IMR-90 (cell line): ENCODE data around the gene CAPN5. TPM values are rescaled to one million over a fixed set of nuclear protein-coding genes. Genes with fewer than 3 reads are reported as not detected.

ENCODE experiments used
- ATAC-seq: fragments of 200-7000 bp; cut with Tn5 transposase; 2 replicates; pipeline ENCODE4 v1.9.1; 2020; ENCODE audit warnings: low read depth, mild to moderate bottlenecking, moderate library complexity
- BruUV-seq: library from RNA; stranded (reverse); fragments of 400-500 nt; replicated peaks from 2 replicates; lab custom pipeline; 2021; lab: Mats Ljungman, UMichigan
- CTCF ChIA-PET: fragments of 300-600 bp; formaldehyde crosslinking; extraction: SDS; loops from one replicate; lab custom pipeline; 2021; ENCODE audit warnings: antibody characterized with exemption; lab: Yijun Ruan, JAX
- POLR2A ChIA-PET: fragments of 300-600 bp; sonication (Branson Sonifier 250); formaldehyde crosslinking; loops from one replicate; lab custom pipeline; 2022; ENCODE audit warnings: antibody characterized with exemption; ENCODE audit not compliant: unreplicated experiment; lab: Charles Lee
- DNase-seq: peaks from one replicate; pipeline ENCODE4 v3.0.0; 2013
- H2AFZ ChIP-seq: replicated peaks from 2 replicates; pipeline ENCODE3; 2013; ENCODE audit warnings: low read length, mild to moderate bottlenecking; ENCODE audit not compliant: poor library complexity
- H2AK5ac ChIP-seq: 2 replicates; pipeline ENCODE4 v1.6.1; 2013; ENCODE audit warnings: low read depth, low read length, inconsistent platforms
- H2AK9ac ChIP-seq: replicated peaks from 2 replicates; pipeline ENCODE3; 2013; ENCODE audit warnings: mild to moderate bottlenecking, low read depth, low read length, moderate library complexity; ENCODE audit not compliant: poor library complexity
- H2BK120ac ChIP-seq: 2 replicates; pipeline ENCODE4 v1.6.1; 2013; ENCODE audit warnings: low read depth, low read length, inconsistent platforms
- H2BK15ac ChIP-seq: 3 replicates; pipeline ENCODE4 v1.6.1; 2013; ENCODE audit warnings: low read depth, low read length, inconsistent platforms
- H2BK20ac ChIP-seq: 2 replicates; pipeline ENCODE4 v1.6.1; 2013; ENCODE audit warnings: low read depth, mild to moderate bottlenecking, inconsistent platforms, low read length, moderate library complexity
- H2BK5ac ChIP-seq: 2 replicates; pipeline ENCODE4 v1.6.1; 2013; ENCODE audit warnings: mild to moderate bottlenecking, low read depth, low read length, inconsistent platforms; ENCODE audit not compliant: poor library complexity, severe bottlenecking
- H3K14ac ChIP-seq: replicated peaks from 2 replicates; pipeline ENCODE4 v1.6.1; 2013; ENCODE audit warnings: low read depth, low read length, inconsistent platforms
- H3K18ac ChIP-seq: 2 replicates; pipeline ENCODE4 v1.6.1; 2013; ENCODE audit warnings: low read depth, low read length, control low read depth
- H3K23ac ChIP-seq: 2 replicates; pipeline ENCODE4 v1.6.1; 2013; ENCODE audit warnings: low read depth, low read length, inconsistent platforms
- H3K27ac ChIP-seq: 2 replicates; pipeline ENCODE4 v1.5.1; 2013; ENCODE audit warnings: mild to moderate bottlenecking, control low read depth, low read length; ENCODE audit not compliant: insufficient read depth
- H3K27me3 ChIP-seq: 2 replicates; pipeline ENCODE4 v1.6.1; 2013; ENCODE audit warnings: low read length; ENCODE audit not compliant: control insufficient read depth, insufficient read depth
- H3K36me3 ChIP-seq: 2 replicates; pipeline ENCODE4 v1.6.1; 2013; ENCODE audit warnings: low read length, mixed read lengths; ENCODE audit not compliant: control insufficient read depth, insufficient read depth
- H3K4ac ChIP-seq: 2 replicates; pipeline ENCODE4 v1.6.1; 2013; ENCODE audit warnings: low read depth, low read length, inconsistent platforms
- H3K4me1 ChIP-seq: 2 replicates; pipeline ENCODE4 v1.6.1; 2013; ENCODE audit warnings: low read length, mixed read lengths; ENCODE audit not compliant: control insufficient read depth, insufficient read depth
- H3K4me2 ChIP-seq: 2 replicates; pipeline ENCODE4 v1.6.1; 2013; ENCODE audit warnings: low read depth, mild to moderate bottlenecking, control low read depth, low read length, moderate library complexity
- H3K4me3 ChIP-seq: 2 replicates; pipeline ENCODE4 v1.5.1; 2013; ENCODE audit warnings: low read depth, mild to moderate bottlenecking, control low read depth, low read length, moderate library complexity; ENCODE audit not compliant: insufficient read depth
- H3K56ac ChIP-seq: 2 replicates; pipeline ENCODE4 v1.6.1; 2013; ENCODE audit warnings: low read length, inconsistent platforms; ENCODE audit not compliant: insufficient read depth; ENCODE audit errors: extremely low read depth
- H3K79me1 ChIP-seq, 2 experiments: 2 replicates each; pipeline ENCODE4 v1.6.1; 2013; ENCODE audit warnings: low read length in 2 of 2, inconsistent platforms in 1 of 2, low read depth in 1 of 2
- H3K9ac ChIP-seq: 2 replicates; pipeline ENCODE4 v1.6.1; 2013; ENCODE audit warnings: low read depth, low read length, control low read depth
- H3K9me1 ChIP-seq: 2 replicates; pipeline ENCODE4 v1.6.1; 2013; ENCODE audit warnings: low read length, inconsistent platforms; ENCODE audit not compliant: insufficient read depth
- H3K9me3 ChIP-seq: 2 replicates; pipeline ENCODE4 v1.6.1; 2013; ENCODE audit warnings: low read length; ENCODE audit not compliant: control insufficient read depth, insufficient read depth
- H4K20me1 ChIP-seq: 2 replicates; pipeline ENCODE4 v1.6.1; 2013; ENCODE audit warnings: low read length, inconsistent platforms; ENCODE audit not compliant: insufficient read depth
- H4K5ac ChIP-seq: 2 replicates; pipeline ENCODE4 v1.6.1; 2013; ENCODE audit warnings: mild to moderate bottlenecking, low read depth, low read length, control low read depth
- H4K8ac ChIP-seq, 2 experiments: 2 replicates each; pipeline ENCODE4 v1.6.1; 2013; ENCODE audit warnings: low read depth in 2 of 2, low read length in 2 of 2, control low read depth in 1 of 2, inconsistent platforms in 1 of 2
- H4K91ac ChIP-seq: 2 replicates; pipeline ENCODE4 v1.6.1; 2013; ENCODE audit warnings: low read depth, low read length, inconsistent platforms; ENCODE audit not compliant: insufficient read depth
- BHLHE40 ChIP-seq: fragments of 150-350 bp; IDR thresholded peaks from 2 replicates; pipeline ENCODE4 v1.6.1; 2016; ENCODE audit warnings: mild to moderate bottlenecking, low read depth, low read length
- CEBPB ChIP-seq: IDR thresholded peaks from 2 replicates; pipeline ENCODE4 v1.6.1; 2012; ENCODE audit warnings: low read depth, low read length, improper control_type of control experiment
- CHD1 ChIP-seq: IDR thresholded peaks from 2 replicates; pipeline ENCODE4 v1.6.1; 2012; ENCODE audit warnings: low read depth, low read length, improper control_type of control experiment
- CTCF ChIP-seq: conservative IDR thresholded peaks from 2 replicates; pipeline ENCODE4 v1.5.1; 2012; ENCODE audit warnings: mild to moderate bottlenecking, low read depth, low read length, improper control_type of control experiment
- ELK1 ChIP-seq: fragments of 150-350 bp; IDR thresholded peaks from 2 replicates; pipeline ENCODE4 v1.6.1; 2016; ENCODE audit warnings: low read depth, mild to moderate bottlenecking, low read length, moderate library complexity, borderline replicate concordance
- FOS ChIP-seq: fragments of 150-350 bp; IDR thresholded peaks from 2 replicates; pipeline ENCODE4 v1.6.1; 2016; ENCODE audit warnings: low read depth, low read length
- MAFK ChIP-seq: IDR thresholded peaks from 2 replicates; pipeline ENCODE4 v1.6.1; 2012; ENCODE audit warnings: low read depth, low read length, improper control_type of control experiment
- MAZ ChIP-seq: IDR thresholded peaks from 2 replicates; pipeline ENCODE4 v1.6.1; 2012; ENCODE audit warnings: low read depth, mild to moderate bottlenecking, low read length, improper control_type of control experiment, moderate library complexity, borderline replicate concordance
- MXI1 ChIP-seq: IDR thresholded peaks from 2 replicates; pipeline ENCODE4 v1.6.1; 2012; ENCODE audit warnings: low read depth, mild to moderate bottlenecking, low read length, moderate library complexity, borderline replicate concordance
- NFE2L2 ChIP-seq: fragments of 150-350 bp; IDR thresholded peaks from 2 replicates; pipeline ENCODE4 v1.6.1; 2016; ENCODE audit warnings: low read depth, mild to moderate bottlenecking, low read length
- POLR2A ChIP-seq: IDR thresholded peaks from 2 replicates; pipeline ENCODE4 v1.6.1; 2012; ENCODE audit warnings: mild to moderate bottlenecking, low read depth, low read length
- RAD21 ChIP-seq: IDR thresholded peaks from 2 replicates; pipeline ENCODE4 v1.6.1; 2012; ENCODE audit warnings: low read length, improper control_type of control experiment
- RCOR1 ChIP-seq: IDR thresholded peaks from 2 replicates; pipeline ENCODE4 v1.6.1; 2012; ENCODE audit warnings: mild to moderate bottlenecking, low read length, improper control_type of control experiment; ENCODE audit not compliant: insufficient replicate concordance
- RFX5 ChIP-seq: IDR thresholded peaks from 2 replicates; pipeline ENCODE4 v1.8.0; 2012; ENCODE audit warnings: low read depth, mild to moderate bottlenecking, low read length, moderate library complexity
- SMC3 ChIP-seq: fragments of 150-350 bp; IDR thresholded peaks from 2 replicates; pipeline ENCODE4 v1.6.1; 2016; ENCODE audit warnings: low read depth, mild to moderate bottlenecking, antibody characterized with exemption, low read length, moderate library complexity
- WGBS, 2 experiments: methylation state at CpG; one replicate each; pipeline versions ENCODE4 v1.1.5 to v1.1.7; 2013; ENCODE audit warnings: missing lambda C conversion rate in 2 of 2; ENCODE audit not compliant: insufficient read length in 1 of 2; ENCODE audit errors: extremely low coverage in 2 of 2; 5-methylcytosine and 5-hydroxymethylcytosine counted together
- dilution Hi-C: fragments of 300-500 bp; cut with HindIII; formaldehyde crosslinking; loops from one replicate; pipeline ENCODE4 v1.14.3; 2018; ENCODE audit warnings: low sequenced_read_pairs; ENCODE audit not compliant: unreplicated experiment
- in situ Hi-C: fragments of 300-500 bp; cut with MboI; formaldehyde crosslinking; loops from 3 replicates; pipeline ENCODE4 v1.14.3; 2019; ENCODE audit warnings: low sequenced_read_pairs, inconsistent platforms, mixed read lengths
- intact Hi-C: fragments of 100-400 bp; cut with micrococcal nuclease; formaldehyde crosslinking; loops from 2 replicates; pipeline ENCODE4 v1.10.0; 2022
- polyA plus RNA-seq, 3 experiments: library from polyadenylated mRNA; depleted of rRNA; stranded (reverse); fragments of >200 nt; gene quantifications; 2 replicates each; pipeline ENCODE4 v1.2.3, GENCODE V29; 2012; ENCODE audit warnings: low replicate concordance in 1 of 3
- total RNA-seq: library from RNA; depleted of rRNA; stranded (reverse); fragments of >200 nt; gene quantifications from 2 replicates; pipeline ENCODE4 v1.2.3, GENCODE V29; 2012
- TF ChIP-seq, protein P1 (sequence below): fragments of 150-350 bp; IDR thresholded peaks from 2 replicates; pipeline ENCODE4 v1.6.1; 2017; ENCODE audit warnings: mild to moderate bottlenecking, antibody characterized with exemption, low read length, low read depth

Gene CAPN5
- total and polyA plus RNA-seq, 2 of the 4 experiments (the other 2 are of a cell fraction), result 8.1 to 24.0 TPM

DNA sequence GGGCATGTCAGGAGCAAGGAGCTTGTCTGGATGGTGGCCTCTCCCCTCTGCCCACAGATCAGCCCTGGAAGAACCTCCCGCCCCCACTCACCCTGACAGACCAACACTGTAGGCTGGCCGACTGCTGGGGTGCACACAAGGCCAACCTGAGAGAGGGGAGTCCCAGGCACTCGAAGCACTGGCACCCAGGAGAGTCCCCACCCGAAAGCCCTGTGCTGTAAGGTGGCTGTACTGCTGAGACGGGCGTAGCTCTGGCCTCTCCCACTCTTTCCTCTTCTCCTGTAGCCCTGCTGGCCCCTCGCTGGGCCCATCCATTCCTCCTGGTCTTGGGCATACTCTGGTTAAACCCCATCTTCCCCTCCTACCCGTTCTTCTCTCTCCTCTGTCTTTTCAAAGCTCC lies 101.0 kb downstream of the CAPN5 start:
- Histone ChIP-seq H3K27me3 (peaks cover 42% of the 10 kb centered on the region), H2AK5ac (no peak overlapping the region), H3K4me1 (no peaks in the 10 kb centered on the region), H4K5ac (no peak overlapping the region), H3K56ac (no peak overlapping the region), H3K4me2 (no peak overlapping the region), H3K27ac (no peak overlapping the region), H4K20me1 (no peaks in the 10 kb centered on the region), H2AK9ac (no peak overlapping the region), H3K36me3 (no peaks in the 10 kb centered on the region), H3K4ac (no peak overlapping the region), H2BK120ac (no peak overlapping the region), H3K23ac (no peak overlapping the region), H3K14ac (no peak overlapping the region), H3K9me3 (no peaks in the 10 kb centered on the region), H3K4me3 (no peak overlapping the region), H3K18ac (no peak overlapping the region), H3K9ac (no peak overlapping the region), H3K79me1 (no peaks in the 10 kb centered on the region), H3K9me1 (no peaks in the 10 kb centered on the region), H2BK5ac (no peak overlapping the region), H2AFZ (no peak overlapping the region), H4K91ac (no peak overlapping the region), H2BK20ac (no peak overlapping the region), H2BK15ac (no peak overlapping the region), H4K8ac (no peak overlapping the region)
- 89% methylated on average over 5 of the region's 8 CpGs; no CpG with 5 or more reads in 1 of the 2 experiments for WGBS, 2 experiments
- BruUV-seq, result no TSS peak
- dilution Hi-C loops (no loop called here), intact Hi-C loops (no loop called here), in situ Hi-C loops (no loop called here)
- ChIA-PET POLR2A (no interaction called here), CTCF (no interaction called here)
- ATAC-seq (no peak), DNase-seq (no peak)
- no peak for TF ChIP-seq CHD1
- TF ChIP-seq CTCF, result no peak
- TF ChIP-seq MXI1, result no peak
- TF ChIP-seq POLR2A, result no peak
- TF ChIP-seq, protein P1, sequence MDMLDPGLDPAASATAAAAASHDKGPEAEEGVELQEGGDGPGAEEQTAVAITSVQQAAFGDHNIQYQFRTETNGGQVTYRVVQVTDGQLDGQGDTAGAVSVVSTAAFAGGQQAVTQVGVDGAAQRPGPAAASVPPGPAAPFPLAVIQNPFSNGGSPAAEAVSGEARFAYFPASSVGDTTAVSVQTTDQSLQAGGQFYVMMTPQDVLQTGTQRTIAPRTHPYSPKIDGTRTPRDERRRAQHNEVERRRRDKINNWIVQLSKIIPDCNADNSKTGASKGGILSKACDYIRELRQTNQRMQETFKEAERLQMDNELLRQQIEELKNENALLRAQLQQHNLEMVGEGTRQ, result no peak
- TF ChIP-seq RCOR1, result no peak
- TF ChIP-seq BHLHE40, result no peak
- no peak for TF ChIP-seq ELK1
- TF ChIP-seq MAZ, result no peak
- no peak for TF ChIP-seq RAD21
- no peak for TF ChIP-seq FOS
- TF ChIP-seq NFE2L2, result no peak
- TF ChIP-seq SMC3, result no peak
- TF ChIP-seq MAFK, result no peak
- TF ChIP-seq RFX5, result no peak
- TF ChIP-seq CEBPB, result no peak
